Hematopoietic multipotent progenitor cell treated with erythropoietin and hydrocortisone succinate and interleukin-3 and kit ligand, for 6 days (in vitro differentiated cells): ENCODE data around the gene TXNL4B.
A peak's percentile ranks its signal among the peaks of the same experiment; 100 is the strongest.

ENCODE experiments used
- DNase-seq: peaks from one replicate; pipeline ENCODE4 v3.0.0-alpha.2; 2015

TXNL4B gene

GRCh38 chr16:72093448-72094265, at the start of gene TXNL4B, which contains the start of gene DHX38:
TSS of gene TXNL4B (minus strand) at chr16:72093620. CDS start at chr16:72090749, 2,871 bp downstream.
TSS of gene DHX38 (plus strand) at chr16:72093847. CDS start at chr16:72096158, 2,311 bp downstream.
- DNase-seq: peak; percentile 100

- no peak for DNase-seq
Observed at GRCh38 chr16:72142476-72142875, 49.1 kb upstream of the TXNL4B start.

- DNase-seq: no peak
Observed at GRCh38 chr16:72139908-72140307, 46.5 kb upstream of the TXNL4B start.

GRCh38 chr16:72138064-72138572, 44.7 kb upstream of the TXNL4B start:
- DNase-seq: no peak

- no peak for DNase-seq
Observed at GRCh38 chr16:72137380-72138063, 44.1 kb upstream of the TXNL4B start.

- no peak for DNase-seq
Observed at GRCh38 chr16:72134507-72134906, 41.1 kb upstream of the TXNL4B start.

GRCh38 chr16:72132726-72133125, 39.3 kb upstream of the TXNL4B start:
- no peak for DNase-seq

- DNase-seq: no peak
Observed at GRCh38 chr16:72131036-72131435, 37.6 kb upstream of the TXNL4B start.

- DNase-seq: no peak
Observed at GRCh38 chr16:72129976-72130656, 36.7 kb upstream of the TXNL4B start.

- DNase-seq: no peak
Observed at GRCh38 chr16:72128701-72129100, 35.3 kb upstream of the TXNL4B start.

GRCh38 chr16:72126429-72126765, 33.0 kb upstream of the TXNL4B start:
- DNase-seq: no peak

- DNase-seq: peak; percentile 19
Observed at GRCh38 chr16:72125635-72126428, 32.4 kb upstream of the TXNL4B start.

- DNase-seq: peak; percentile 87
Observed at GRCh38 chr16:72124761-72125634, 31.6 kb upstream of the TXNL4B start.

- no peak for DNase-seq
Observed at GRCh38 chr16:72124148-72124547, 30.7 kb upstream of the TXNL4B start.

- DNase-seq: no peak
Observed at GRCh38 chr16:72123426-72123825, 30.0 kb upstream of the TXNL4B start.

GRCh38 chr16:72122916-72123315, 29.5 kb upstream of the TXNL4B start:
- DNase-seq: no peak

GRCh38 chr16:72122308-72122707, 28.9 kb upstream of the TXNL4B start:
- DNase-seq: no peak

GRCh38 chr16:72120026-72120425, 26.6 kb upstream of the TXNL4B start:
- no peak for DNase-seq

GRCh38 chr16:72113616-72113945, 20.2 kb upstream of the TXNL4B start:
- no peak for DNase-seq

GRCh38 chr16:72112906-72113615, 19.6 kb upstream of the TXNL4B start:
- no peak for DNase-seq

- DNase-seq: no peak
Observed at GRCh38 chr16:72112452-72112792, 19.0 kb upstream of the TXNL4B start.
